Upper lobe of right lung (tissue), 1 donor: ENCODE data around the gene NOL8. TPM values are rescaled to one million over a fixed set of nuclear protein-coding genes. Genes with fewer than 3 reads are reported as not detected.

Experiments used
- ATAC-seq: fragments of 200-7000 bp; cut with Tn5 transposase; one replicate; pipeline ENCODE4 v1.9.1; 2020; ENCODE audit warnings: mild to moderate bottlenecking, moderate library complexity
- DNase-seq: peaks from one replicate; pipeline ENCODE4 v3.0.0-alpha.2; 2020
- H3K27ac ChIP-seq: fragments of 200-600 bp; one replicate; pipeline ENCODE4 v1.8.0; 2022
- H3K27me3 ChIP-seq: fragments of 200-600 bp; one replicate; pipeline ENCODE4 v1.8.0; 2022; ENCODE audit warnings: mild to moderate bottlenecking
- H3K36me3 ChIP-seq: fragments of 200-600 bp; one replicate; pipeline ENCODE4 v1.8.0; 2022
- H3K4me1 ChIP-seq: fragments of 200-600 bp; one replicate; pipeline ENCODE4 v1.8.0; 2022
- H3K4me3 ChIP-seq: fragments of 200-600 bp; one replicate; pipeline ENCODE4 v1.8.0; 2022; ENCODE audit warnings: mild to moderate bottlenecking
- H3K9me3 ChIP-seq: fragments of 200-600 bp; one replicate; pipeline ENCODE4 v1.8.0; 2022
- CTCF ChIP-seq: fragments of 200-600 bp; IDR thresholded peaks from one replicate; pipeline ENCODE4 v1.8.0; 2022; ENCODE audit warnings: antibody characterized with exemption
- intact Hi-C: fragments of 100-400 bp; cut with DNase I; formaldehyde crosslinking; loops from one replicate; pipeline ENCODE4 v1.11.0; 2022
- microRNA-seq: library from miRNA; unstranded; fragments of <30 nt; microRNA quantifications from one replicate; pipeline ENCODE4 v1.2.0, GENCODE V29; 2020; ENCODE audit warnings: borderline microRNAs expressed
- total RNA-seq: library from RNA; stranded (reverse); fragmentation: NEBNext Ultra II Directional; extraction: Animal tissue kit (Norgen Biotek cat#: 25700); gene quantifications from one replicate; pipeline ENCODE4 v1.2.1, GENCODE V29; 2021
- donor health status: DM: no; HTN: yes; CAD: no; lungs with severe emphysema.

Gene NOL8
- total RNA-seq, 1 donor from 2014 or later, result 34.2 TPM

- TF ChIP-seq CTCF, result no peak
- H3K27me3 ChIP-seq, result no peaks in the 10 kb centered on the region
Measured at GRCh38 chr9:92247981-92248380, 77.2 kb downstream of the NOL8 start.

More at GRCh38 chr9:92247981-92248380, 77.2 kb downstream of the NOL8 start:
- Histone ChIP-seq H3K9me3 (no peaks in the 10 kb centered on the region), H3K36me3 (peaks cover 100% of the 10 kb centered on the region), H3K4me3 (no peak overlapping the region), H3K4me1 (no peaks in the 10 kb centered on the region), H3K27ac (no peak overlapping the region)
- ATAC-seq (no peak), DNase-seq (no peak)
- intact Hi-C loops, result no loop called here

Small RNA genes within 50 kb of the gene (microRNA-seq; reads per million reads assigned to microRNA genes)
- gene MIR3651, result not detected

Other genes starting within 250 kb of the NOL8 start
- 66.5 TPM for gene SPTLC1, start 209.9 kb downstream of the NOL8 start, total RNA-seq
- 83.9 TPM for gene IARS1, start 31.7 kb downstream of the NOL8 start, total RNA-seq
- 4.0 TPM for gene CENPP, start 603 bp upstream of the NOL8 start, total RNA-seq
- 10.6 TPM for gene OGN, start 79.2 kb upstream of the NOL8 start, total RNA-seq
- gene OMD, start 99.1 kb upstream of the NOL8 start, total RNA-seq, result 6.5 TPM
- 7.5 TPM for gene ASPN, start 157.2 kb upstream of the NOL8 start, total RNA-seq
- gene ECM2, start 210.6 kb upstream of the NOL8 start, total RNA-seq, result 13.8 TPM